GM19328 (cell line): ENCODE measurements around the gene CASTOR1.

Source experiments
- ATAC-seq: cut with Tn5 transposase; IDR thresholded peaks from one replicate; pipeline ENCODE4 v1.9.1; 2021; ENCODE audit warnings: mild to moderate bottlenecking, moderate library complexity; ENCODE audit not compliant: unreplicated experiment

Gene CASTOR1

DNA sequence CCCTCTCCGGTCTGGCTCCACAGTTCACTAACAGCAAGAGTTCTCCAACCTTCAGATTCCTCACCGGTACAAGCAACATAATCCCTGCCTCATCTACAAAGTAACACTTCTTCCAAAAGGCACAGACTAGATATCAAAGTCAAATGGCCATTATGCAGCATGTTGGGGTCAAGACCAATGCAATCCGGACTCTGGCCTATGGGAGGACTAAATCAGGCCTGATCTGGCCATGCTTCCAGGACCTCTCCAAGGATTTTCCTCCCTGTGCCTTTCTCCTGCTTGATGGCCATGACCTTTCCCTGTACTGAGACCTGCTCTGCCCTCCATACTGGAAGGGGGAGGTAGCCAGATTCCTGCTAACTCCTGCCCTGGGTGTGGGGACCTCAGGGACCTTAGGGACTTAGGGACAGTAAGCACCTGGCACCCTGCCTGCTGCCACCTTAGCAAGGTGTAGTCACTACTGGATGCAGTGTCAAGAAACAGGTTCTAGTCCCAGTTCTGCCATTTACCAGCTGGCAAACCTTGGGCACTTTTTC, 30.8 kb upstream of the CASTOR1 start:
- ATAC-seq: no peak

GRCh38 chr22:30318799-30319419, 29.6 kb upstream of the CASTOR1 start:
- ATAC-seq: no peak

GRCh38 chr22:30317778-30318177, 28.5 kb upstream of the CASTOR1 start:
- no peak for ATAC-seq

DNA sequence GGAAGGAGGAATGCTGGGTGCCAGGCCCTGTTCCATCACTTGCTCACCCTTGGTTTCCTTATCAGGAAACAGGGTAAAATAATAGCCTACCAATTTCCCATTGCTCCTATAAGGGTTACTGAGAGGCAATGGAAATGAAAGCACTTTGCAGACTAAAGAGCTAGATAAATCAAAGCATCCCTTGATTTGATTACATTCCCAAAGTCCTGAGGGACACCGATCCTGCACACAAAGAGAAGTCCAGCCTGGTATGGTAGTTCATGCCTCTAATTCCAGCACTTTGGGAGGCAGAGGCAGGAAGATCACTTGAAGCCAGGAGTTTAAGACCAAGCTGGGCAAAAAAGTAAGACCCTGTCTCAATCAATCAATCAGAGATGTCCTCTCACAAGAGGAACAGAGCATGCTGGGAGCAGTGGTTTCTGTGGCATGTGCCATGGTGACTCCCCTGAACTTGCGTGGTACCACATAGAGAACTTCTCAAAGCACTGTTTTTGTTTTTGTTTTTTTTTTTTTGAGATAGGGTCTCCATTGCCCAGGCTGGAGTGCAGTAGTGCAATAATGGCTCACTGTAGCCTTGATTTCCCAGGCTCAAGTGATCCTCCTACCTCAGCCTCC, 26.8 kb upstream of the CASTOR1 start:
- no peak for ATAC-seq

- no peak for ATAC-seq
These were observed 25.6 kb upstream of the CASTOR1 start for GRCh38 chr22:30314915-30315314.

DNA sequence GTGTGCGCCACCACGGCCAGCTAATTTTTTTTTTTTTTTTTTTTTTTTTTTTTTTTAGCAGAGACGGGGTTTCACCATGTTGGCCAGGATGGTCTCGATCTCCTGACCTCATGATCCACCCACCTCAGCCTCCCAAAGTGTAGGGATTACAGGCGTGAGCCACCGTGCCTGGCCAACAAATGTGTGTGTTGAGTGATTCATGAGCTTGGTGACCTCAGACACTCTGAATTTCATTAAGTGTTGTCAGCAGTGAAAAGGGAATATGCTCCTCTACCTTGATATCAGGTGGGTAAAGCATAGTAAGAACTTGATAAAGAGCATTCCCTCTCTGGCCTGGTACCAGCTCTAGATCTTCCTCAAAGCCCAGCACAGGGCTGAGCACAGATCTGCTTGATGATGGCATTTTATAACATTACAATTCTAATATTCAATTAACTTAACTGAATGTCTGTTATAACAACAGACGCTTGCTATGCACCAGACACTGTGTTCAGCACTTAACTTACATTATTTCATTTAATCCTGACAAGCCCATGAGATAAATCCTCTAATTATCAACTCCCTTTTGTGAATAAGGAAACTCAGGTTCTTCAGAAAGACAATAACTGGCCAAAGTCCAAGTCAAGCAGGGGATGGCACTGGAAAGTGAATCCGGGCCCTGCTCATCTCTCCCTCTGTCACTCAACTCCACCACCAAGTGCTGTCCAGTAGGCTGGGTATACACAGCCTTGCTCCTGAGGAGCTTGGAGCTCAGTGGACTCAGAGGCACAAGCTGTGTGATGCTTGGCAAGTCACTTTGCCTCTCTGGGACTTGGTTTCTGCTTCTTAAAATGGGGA, 24.4 kb upstream of the CASTOR1 start:
- no peak for ATAC-seq

DNA sequence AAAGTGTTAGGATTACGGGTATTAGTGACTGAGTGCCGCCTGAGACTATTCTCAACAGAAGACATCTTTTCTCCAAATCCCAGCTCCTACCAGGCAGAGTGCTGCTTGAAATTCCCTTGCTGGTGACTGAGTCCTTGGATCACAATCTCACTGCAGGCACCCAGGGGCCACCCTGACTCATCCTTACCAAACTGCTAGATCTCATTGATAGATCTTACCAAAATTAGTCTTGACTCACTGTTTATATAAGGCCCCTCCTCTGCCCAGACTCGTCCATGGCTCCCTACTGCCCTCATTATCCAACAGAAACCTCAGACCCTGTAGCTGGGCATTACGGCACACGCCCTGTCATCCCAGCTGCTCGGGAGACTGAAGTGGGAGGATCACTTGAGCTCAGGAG, 22.7 kb upstream of the CASTOR1 start:
- no peak for ATAC-seq

DNA sequence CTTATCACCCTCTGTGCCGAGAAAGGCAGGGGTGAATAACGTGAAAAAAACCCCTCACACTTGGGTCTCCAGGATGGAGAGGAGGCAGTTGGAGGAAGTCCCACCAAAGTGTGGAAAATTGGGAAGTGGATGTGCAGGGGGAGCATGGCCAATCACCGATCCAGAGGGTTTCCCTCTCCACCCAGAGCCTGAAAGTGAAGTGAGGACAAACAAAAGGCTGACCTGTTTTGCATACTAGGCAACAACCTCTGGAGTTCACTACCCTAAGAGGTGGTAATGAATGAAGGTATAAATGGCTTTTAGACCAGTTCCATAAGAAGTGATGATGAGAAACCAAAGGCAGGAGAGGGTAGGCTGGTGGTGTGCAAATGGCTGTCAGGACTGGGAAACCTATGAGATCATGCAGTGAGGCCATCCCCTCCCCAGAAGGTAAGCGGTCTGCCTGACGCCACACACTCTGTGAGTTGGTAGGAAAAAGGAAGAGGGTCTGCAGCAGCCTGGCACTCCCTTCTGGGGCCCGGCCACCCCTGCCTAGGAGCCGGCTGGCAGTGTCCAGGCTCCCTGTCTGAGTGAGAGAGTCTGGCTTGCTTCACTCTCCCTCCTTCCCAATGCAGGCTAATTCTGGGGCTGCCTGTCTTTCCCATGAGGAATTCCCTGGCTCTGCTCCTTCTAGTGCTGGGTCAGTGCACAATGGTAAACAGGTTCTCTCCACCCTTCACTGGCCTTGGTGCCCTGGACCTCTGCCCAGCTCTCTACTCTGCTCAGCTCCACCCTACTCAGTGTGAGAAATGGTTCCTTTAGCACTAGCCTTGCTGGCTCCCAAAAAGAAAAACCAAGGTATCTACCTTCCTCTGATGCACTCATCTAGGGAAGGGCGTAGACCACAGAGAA, 21.8 kb upstream of the CASTOR1 start:
- no peak for ATAC-seq

- no peak for ATAC-seq
These were observed 20.8 kb upstream of the CASTOR1 start for GRCh38 chr22:30309951-30310741.

DNA sequence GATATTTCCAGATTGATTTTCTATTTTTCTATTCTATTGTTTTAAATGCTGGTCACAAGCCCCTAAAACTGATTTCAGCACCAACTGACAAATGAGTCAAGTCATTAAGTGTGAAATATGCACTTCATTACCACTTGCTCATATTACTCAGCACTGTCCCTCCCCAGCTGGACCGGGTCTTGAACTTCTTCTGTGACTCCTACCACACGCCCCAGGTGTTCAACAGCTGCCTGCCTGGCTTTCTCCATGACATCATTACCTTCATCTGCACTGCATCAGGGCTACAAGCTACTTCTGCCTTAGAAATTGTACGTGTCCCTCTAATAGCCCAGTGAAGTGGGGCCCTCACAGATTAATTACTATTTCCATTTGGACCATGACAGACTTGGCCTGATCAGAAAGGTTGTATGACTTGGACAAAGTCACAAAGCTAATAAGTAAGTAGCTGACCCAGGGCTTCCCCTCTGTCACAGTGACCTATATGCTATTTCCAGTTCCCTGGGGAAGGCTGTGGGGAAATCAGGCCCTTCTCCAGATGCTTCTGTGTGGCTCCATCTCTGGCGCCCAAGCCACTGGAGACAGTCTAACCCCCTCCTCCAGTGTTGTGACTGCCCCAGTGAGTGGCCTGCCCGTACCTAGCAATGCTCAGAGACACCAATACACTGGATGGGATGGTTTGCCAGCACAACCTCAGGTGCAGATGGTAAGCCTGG, 19.4 kb upstream of the CASTOR1 start:
- no peak for ATAC-seq

- ATAC-seq: no peak
These were observed 18.8 kb upstream of the CASTOR1 start for GRCh38 chr22:30308093-30308492.

DNA sequence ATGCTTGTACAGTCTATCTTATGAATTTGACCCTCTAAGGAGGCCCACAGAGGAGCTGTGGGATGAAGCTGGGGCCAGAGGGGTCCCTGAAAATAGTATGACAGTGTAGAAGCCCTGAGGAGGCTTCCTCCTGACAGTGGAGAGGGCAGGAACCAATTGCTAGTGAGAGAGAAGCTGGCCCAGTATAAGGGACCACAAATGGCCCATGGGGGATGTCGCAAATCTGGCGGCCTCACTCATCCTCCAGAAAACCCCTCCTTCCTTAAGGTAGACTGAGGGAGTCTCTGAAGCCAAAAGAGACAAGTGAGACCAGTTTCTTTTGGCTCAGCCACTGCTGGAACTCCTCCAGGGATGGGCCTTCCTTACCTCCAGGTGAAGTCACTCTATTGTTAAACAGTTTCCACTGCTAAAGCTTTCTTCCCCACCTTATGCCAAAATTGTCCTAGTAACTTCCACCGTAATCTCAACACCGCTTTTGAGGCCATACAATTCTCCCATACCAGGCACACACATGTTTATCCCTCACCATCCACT, 17.8 kb upstream of the CASTOR1 start:
- ATAC-seq: no peak

DNA sequence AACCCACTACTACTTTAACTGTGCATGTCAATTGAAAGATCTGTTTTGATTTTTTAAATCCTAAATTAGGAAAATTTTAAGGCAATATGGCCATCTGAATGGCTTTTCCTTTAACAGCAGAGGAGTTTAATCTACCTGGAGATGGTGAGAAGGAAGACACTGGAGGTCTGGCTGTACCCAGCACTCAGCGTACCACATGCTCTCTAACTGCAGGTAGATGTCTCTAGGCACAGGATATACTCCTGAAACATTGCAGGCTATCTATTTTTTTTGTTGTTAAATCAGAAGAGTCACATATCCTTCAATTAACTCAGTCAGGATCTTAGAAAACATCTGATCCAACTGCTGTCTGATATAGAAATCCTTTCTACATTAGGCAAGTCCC, 17.3 kb upstream of the CASTOR1 start:
- ATAC-seq: no peak

- no peak for ATAC-seq
These were observed 16.8 kb upstream of the CASTOR1 start for GRCh38 chr22:30305906-30306626.

GRCh38 chr22:30305519-30305905, 16.2 kb upstream of the CASTOR1 start:
- no peak for ATAC-seq

- ATAC-seq: no peak
These were observed 15.4 kb upstream of the CASTOR1 start for GRCh38 chr22:30304495-30305244.

GRCh38 chr22:30302810-30303138, 13.5 kb upstream of the CASTOR1 start:
- ATAC-seq: no peak
